Stimulated activated CD4-positive, alpha-beta T cell treated with anti-CD3 and anti-CD28 coated beads, Interleukin-1b, Interleukin-23, amount 100 ng/mL, for 1 hour (primary cell): ENCODE data around the gene RPL23.

ENCODE experiments used
- DNase-seq, 2 donors: peaks; one replicate each; pipeline ENCODE4 v3.0.0-alpha.2; 2020; ENCODE audit warnings: low read depth in 2 of 2

The RPL23 gene

DNA sequence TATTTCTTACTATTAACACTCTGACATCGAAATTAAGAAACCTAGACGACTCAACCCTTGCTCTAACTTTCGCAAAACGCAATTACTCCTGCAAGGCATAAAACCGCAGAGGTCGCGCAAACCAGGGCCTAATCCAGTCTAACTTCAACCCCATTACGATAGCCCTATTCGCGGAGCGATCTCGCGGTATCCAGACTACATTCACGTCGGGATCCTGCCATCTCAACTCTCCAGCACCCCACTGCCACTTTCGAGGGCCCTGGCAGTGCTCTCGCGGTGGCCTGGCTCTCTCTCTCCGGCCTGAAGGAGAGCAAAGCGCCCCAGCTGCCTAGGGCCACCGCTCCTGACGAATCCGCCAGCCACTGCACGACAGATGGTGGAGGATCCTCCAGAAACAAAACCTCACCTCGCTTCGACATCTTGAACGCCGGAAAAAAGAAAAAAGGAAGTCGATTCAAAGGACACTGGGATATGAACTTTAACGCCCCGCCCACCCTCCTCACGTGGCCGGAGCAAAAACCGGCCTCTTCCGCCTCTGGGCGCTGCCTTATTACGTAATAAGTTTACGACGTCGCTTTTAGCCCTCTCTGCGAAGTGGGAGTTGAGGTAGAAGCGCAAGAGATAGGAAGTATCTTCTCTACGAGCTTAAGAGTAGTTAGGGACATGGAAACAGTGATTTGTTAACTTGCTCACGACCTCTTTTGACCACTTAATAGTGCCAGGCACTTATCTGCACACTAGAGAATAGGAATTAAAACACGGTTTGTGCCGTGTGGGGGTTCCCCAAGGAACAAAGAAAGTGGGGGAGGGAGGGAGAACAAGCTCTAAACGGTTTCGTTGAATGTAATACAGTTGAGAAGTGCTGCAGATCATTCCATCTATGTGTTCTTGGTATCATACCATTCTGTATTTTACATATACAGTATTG, at the start of gene RPL23:
TSS of gene RPL23 (minus strand) at position 430 of the 928 bp plus-strand sequence. CDS start at position 419, 11 bp downstream.
- peak; percentile 77 to 79 for DNase-seq

DNA sequence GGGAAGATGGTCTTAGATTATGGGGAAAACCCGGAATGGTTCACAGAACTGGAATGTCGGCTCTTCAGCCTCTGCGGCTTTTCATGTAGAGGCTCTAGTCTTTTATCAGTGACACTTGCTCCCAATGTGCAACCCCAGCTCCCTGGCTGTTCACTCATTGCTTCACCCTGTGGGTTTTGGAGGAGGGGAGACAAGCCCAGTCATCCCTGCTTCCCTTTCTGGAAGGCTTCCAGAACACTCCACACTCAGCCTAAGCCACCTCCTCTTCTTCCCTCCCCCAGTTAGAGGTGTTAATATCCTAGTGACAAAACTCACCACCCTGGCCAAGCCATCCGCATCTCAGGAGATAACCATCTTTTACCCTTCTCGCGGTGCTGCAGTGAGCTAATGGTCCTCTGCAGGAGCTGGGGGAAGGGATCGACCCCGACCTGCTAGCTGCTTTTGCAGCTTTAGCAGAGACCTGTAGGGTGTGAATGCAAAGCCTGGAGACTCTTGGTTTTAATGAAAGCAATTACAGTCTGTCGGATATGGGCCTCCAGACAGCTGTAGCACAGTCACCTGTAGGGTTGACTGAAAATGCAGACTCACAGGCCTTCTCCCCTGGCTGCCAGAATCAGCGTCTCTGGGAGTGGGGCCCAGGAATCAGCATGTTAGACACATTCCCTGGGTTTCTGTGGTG, 47.6 kb upstream of the RPL23 start:
- DNase-seq = no peak

- DNase-seq = no peak
Measured at GRCh38 chr17:38899421-38899820, 45.9 kb upstream of the RPL23 start.

DNA sequence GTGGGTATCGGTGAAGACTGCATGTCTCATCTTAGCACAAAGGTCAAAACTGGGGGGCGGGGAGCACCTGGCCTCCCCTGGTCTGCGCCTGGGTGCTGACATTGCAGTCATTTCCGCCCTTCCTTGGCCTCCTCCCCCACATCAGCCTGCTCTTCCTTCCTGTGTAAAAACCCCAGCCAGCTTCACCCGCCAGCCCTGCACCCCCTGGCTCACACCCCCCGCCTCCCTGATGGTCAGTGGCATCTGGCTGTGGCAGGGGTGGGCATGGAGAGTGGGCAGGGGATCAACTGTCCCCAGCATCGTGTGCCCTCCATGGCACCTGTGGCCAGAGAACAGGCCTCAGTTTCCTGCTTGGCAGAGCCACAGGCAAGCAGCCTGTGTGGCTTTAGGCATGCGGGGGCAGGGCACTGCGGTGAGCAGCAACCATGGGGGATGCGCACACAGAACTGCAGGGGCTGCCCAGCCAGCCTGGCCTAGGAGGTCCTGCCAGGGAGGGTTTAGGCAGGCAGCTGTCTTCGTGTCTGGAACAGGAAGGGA, 45.4 kb upstream of the RPL23 start:
- peak; percentile 57 to 71 for DNase-seq

DNA sequence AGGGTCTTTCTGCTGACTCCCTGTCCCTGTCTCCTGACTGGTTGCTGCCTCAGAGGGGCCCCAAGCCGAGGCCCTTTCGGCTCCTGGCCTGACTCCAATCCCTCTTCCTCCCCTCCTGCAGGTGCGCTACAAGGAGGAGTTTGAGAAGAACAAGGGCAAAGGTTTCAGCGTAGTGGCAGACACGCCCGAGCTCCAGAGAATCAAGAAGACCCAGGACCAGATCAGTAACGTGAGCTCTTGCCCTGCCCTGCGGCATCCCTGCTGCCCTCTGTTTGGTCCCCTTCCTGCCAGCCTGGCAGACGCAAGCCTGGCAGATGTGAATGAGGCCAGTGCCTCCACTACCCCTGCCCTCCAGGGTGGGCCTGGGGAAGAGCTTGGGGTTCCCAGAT, 44.8 kb upstream of the RPL23 start:
- DNase-seq = no peak

GRCh38 chr17:38897671-38898290, 44.3 kb upstream of the RPL23 start:
- DNase-seq = no peak

DNA sequence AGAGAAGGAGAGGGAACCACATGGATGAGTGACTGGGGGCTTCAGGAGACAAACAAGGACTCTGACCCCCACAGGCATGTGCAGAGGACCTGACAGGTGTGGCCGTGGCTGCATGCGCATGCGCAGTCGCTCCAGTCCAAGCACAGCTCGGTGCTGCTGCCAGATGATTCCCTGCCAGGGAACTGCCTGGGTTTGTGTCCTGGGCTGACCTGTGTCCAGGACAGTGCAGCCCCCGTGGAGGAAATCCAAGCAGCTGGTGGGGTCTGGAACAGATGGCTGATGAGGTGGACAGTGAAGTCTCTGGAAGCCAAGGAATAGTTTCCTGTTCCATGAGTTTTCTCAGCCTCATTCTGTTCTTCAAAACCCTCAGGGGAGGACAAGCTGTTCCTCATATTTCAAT, 43.7 kb upstream of the RPL23 start:
- no peak for DNase-seq

DNA sequence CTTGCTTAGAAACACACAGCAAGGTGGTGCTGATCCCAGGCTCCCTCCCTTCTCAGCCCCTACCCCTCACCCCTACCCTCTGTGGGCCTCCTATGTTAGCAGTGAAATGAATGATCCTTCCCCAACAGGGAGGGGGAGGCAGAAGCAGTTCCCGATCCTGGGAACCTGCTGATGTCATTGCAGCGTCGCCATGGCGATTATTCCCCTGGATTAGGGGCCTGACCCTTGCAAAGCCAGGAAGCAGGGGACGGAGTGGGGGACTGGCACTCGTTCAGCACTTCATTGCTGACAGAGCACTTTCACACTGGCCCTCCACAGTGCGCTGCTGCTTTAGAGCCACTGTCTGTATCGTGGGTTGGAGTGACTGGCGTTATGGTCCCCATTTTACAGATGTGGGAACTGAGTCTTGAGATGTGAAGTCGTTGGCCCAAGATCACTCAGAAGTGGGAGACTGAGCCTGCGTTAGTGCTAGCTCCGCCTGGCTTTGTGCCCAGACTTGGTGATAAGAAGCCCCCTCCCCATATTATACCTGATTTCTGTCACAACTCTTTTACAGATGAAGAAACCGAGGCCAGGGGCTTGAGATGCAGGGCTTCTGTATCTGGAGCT, 42.9 kb upstream of the RPL23 start:
- DNase-seq = no peak

DNA sequence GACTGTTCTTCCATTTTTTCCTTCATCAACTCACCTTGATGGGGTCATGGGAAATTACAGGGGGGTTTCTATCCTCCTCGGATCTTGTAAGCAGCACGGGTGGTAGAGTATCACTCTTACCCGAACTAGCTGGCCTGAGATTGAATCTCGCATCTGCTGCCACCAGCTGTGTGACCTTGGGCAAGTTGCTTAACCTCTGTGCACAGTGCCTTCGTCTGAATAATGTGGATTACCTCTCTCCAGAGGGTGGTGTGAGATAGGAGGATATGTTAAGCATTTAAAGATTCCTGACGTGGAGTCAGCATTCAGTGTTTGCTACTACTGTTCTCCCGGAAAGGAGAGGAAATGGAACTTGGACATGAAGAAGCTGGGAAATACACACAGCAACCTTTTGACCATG, 40.8 kb upstream of the RPL23 start:
- DNase-seq = no peak

DNA sequence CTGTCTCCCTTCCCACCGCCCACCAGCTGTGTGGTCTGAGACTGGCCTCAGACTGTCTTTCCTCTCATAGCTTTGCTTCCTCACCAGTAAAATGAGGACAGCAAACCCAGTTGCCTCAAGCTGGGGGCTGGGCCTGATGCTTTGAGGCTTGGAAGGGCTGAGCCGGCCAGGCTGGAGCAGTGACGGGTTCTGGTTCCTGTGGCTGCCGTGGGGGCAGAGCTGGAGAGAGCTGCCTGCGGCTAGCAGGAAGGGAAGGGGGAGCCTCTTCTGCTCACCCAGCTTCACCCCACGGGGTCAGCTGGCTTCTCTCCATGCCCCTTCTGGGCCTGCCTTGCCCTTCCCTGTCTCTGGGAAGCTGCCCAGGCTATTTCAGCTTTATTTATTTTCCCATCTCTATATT, 40.1 kb upstream of the RPL23 start:
- DNase-seq = no peak

- no peak for DNase-seq
Measured at GRCh38 chr17:38893113-38893512, 39.6 kb upstream of the RPL23 start.

DNA sequence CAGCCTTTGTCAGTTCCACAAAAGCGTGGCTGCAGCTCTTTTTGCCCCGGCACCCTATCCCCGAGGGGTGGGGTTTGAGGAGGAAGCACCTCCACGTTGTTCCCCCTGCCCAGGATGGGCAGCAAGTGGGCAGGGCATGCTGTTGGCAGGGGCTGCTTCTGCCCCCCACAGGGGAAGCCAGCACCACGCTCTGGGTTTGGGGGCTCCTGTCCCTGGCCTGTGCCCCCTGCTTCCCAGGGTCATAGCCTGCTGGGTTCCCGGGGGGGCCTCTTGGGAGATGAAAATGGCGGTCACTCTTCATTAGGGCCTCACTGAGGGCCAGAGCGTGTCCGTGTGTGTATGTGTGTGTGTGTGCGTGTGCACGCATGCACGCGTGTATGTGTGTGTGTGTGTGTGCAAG, 39.1 kb upstream of the RPL23 start:
- no peak for DNase-seq

DNA sequence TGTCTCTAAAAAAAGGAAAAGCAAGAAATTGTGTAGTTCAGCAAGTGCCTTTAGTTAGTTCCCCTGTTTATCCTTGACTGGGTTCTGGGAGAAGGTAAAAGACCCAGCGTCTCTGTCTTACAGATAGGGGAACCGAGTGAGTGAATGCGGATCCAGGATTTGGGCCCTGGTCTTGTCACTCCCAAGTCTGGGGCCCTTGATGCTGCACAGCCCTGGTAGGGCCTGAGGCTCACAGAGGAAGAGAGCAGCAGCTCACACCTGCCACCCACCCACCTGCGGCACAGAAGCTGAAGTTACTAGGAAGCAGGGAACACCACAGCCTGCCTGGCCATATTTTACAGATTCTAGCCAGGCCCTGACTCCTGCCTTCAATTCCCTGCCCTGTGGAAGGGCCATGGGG, 38.6 kb upstream of the RPL23 start:
- no peak for DNase-seq

- no peak for DNase-seq
Measured at GRCh38 chr17:38891441-38891840, 37.9 kb upstream of the RPL23 start.

DNA sequence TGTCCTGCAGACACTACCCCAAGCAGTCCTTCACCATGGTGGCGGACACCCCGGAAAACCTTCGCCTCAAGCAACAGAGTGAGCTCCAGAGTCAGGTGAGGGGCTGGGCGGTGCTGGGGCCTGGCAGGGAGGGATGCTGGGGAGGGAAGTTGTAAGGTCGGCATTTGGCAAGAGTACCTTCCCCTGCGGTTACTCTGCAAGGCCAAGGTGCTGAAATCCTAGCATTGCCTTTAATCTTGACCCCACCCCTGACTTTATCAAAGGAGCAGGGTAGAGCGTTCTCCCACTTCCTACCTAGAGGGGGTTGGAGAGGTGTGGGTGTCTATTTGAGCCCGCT, 36.9 kb upstream of the RPL23 start:
- DNase-seq = no peak

DNA sequence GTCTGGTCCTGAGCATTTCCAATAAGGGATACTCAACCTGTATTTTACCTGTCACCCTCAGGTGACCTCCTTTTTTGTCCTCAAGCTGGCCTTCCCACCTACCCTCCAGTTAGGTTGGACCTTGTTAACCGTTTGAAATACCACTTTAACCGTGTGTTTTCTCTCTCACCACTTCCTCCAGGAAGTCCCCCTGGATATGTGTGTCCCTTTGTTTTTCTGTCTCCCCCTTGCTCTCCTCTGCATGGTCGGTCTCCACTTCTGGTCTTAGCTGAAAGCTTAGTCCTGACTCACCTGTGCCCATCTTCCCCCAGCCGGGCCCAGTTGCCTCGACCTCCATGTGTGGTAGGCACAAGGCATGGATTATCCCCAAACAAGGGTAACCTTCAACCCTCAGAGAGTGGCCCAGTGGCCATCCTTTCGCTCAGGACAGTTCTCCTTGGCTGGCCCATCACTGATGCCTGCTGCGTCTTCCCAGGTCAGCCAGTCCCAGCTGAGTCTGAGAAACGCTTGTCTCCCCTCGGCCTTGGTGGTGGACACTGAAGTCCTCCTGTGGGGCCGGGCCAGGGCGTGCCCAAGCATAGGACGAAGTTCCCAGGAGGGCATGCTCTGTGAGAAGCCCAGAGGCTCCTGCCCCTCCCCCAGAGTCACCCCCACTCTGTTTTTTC, 36.4 kb upstream of the RPL23 start:
- no peak for DNase-seq

- no peak for DNase-seq
Measured at GRCh38 chr17:38888842-38889241, 35.3 kb upstream of the RPL23 start.

GRCh38 chr17:38886643-38887010, 33.1 kb upstream of the RPL23 start:
- no peak for DNase-seq

GRCh38 chr17:38885728-38886642, 32.5 kb upstream of the RPL23 start:
- DNase-seq = no peak

DNA sequence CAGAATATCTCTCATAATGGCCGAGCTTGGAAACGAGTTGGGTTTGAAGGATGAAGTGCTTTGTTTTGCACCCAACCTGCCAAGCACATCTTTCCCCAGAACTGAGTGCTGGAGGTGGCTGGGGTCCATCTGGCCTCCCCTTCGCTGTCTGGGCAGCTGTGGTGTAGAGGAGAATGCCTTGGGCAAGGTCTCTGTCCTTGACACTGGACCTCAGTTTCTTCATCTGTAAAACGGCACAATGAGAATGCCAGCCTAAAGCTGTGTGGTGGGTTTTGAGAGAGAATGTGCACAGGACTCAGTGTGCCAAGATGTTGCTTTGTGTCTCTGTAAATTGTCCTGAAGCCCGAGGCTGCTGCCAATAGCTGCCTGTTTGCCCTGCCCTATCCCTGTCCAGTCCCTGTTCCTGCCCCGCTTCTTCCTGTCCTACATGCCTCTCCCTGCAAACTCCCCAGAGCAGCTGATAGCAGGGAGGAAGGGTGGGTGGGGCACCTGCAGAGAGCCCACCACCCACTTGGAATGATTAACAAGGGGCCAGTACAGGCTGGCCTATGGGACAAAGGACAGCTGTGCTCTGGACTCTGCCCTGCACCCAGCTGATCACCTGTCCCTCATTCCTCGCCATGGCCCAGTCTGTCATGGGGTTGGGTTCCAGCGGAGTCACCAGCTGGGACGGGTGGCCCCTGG, 31.7 kb upstream of the RPL23 start:
- DNase-seq = no peak
